Measurements from ENCODE around the gene MMP19. TPM values are rescaled to one million over a fixed set of nuclear protein-coding genes. Genes with fewer than 3 reads are reported as not detected.

The MMP19 gene
- total RNA-seq, 2 donors from 2014 or later: 2.1 to 2.7 TPM

DNA sequence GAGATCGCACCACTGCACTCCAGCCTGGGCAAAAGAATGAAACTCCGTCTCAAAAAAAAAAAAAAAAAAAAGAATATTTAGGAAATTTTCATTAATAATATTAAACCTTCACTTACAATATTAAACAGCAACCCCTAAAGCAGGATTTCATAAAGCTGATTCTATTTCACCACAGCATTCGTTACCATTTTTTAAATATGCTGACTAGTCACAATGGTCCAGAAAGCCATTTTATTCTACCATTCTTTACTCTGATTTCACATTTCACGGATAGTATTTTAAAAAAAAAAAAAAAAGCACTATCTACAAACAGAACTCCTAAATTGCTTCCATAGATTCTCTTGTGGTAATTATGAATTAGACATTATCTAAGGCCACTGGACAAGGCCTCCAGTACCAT, 52.8 kb downstream of the MMP19 start:
- no peaks in the 10 kb centered on the region for H3K4me1 ChIP-seq
- DNase-seq: no peak
- H3K4me3 ChIP-seq: no peak overlapping the region
- H3K36me3 ChIP-seq: peaks cover 18% of the 10 kb centered on the region
- no peak overlapping the region for H3K9ac ChIP-seq (ENCODE audit: low read depth in 2 of 2, low read length in 2 of 2)
- H3K27ac ChIP-seq: no peak overlapping the region
- H3K27me3 ChIP-seq: no peaks in the 10 kb centered on the region
- no peaks in the 10 kb centered on the region for H3K9me3 ChIP-seq
- TF ChIP-seq CTCF (IDR thresholded peaks at IDR 0.05): no peak
- intact Hi-C loops (cut with DNase I): loop anchor here (5.0 kb wide), 1 partner anchor 48 kb away; the partner anchor contains the start of gene GDF11

DNA sequence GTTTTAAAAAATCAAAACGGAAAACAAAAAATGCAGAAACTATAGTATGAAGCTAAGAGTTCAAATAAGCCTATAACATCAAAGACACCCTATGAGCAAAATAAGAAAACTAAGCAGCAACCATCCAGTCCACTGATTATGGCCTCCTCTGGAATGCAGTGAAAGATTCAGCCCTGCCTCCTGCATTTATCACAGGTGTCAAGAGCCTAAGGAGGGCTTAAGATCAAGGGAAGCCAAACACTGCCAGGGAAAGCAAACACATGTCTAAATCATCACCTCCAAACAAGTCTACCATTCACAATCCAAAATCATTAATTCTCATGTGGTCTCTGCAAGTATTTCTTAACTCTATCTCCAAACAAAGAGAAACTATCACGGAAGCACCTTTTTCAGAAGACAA, 53.6 kb downstream of the MMP19 start:
- no peak for DNase-seq
- Histone ChIP-seq H3K27ac (no peak overlapping the region), H3K27me3 (no peaks in the 10 kb centered on the region), H3K9ac (ENCODE audit: low read depth in 2 of 2, low read length in 2 of 2) (no peak overlapping the region), H3K9me3 (no peaks in the 10 kb centered on the region), H3K4me3 (no peak overlapping the region), H3K36me3 (peaks cover 18% of the 10 kb centered on the region), H3K4me1 (no peaks in the 10 kb centered on the region)
- TF ChIP-seq CTCF (IDR thresholded peaks at IDR 0.05): no peak
- intact Hi-C loops (cut with DNase I): no loop called here

GRCh38 chr12:55788546-55788945, 54.2 kb downstream of the MMP19 start:
- no peaks in the 10 kb centered on the region for H3K4me1 ChIP-seq
- H3K9me3 ChIP-seq: no peaks in the 10 kb centered on the region
- no peak overlapping the region for H3K9ac ChIP-seq (ENCODE audit: low read depth in 2 of 2, low read length in 2 of 2)
- H3K27me3 ChIP-seq: no peaks in the 10 kb centered on the region
- no peak overlapping the region for H3K27ac ChIP-seq
- no peak overlapping the region for H3K4me3 ChIP-seq
- TF ChIP-seq CTCF (IDR thresholded peaks at IDR 0.05): no peak
- H3K36me3 ChIP-seq: peaks cover 18% of the 10 kb centered on the region
- no peak for DNase-seq
- intact Hi-C loops (cut with DNase I): no loop called here

Other genes with a start within 250 kb of the MMP19 start
- not detected for gene OR10P1, start 206.0 kb downstream of the MMP19 start, total RNA-seq
- 10 to 100 TPM; 10.8 to 64.4 TPM for gene ITGA7, start 135.0 kb downstream of the MMP19 start, total RNA-seq
- 100 to 1,000 TPM; 214 to 242 TPM for gene BLOC1S1, start 126.9 kb downstream of the MMP19 start, total RNA-seq
- 10 to 100 TPM; 22.6 to 29.6 TPM for gene RDH5, start 122.5 kb downstream of the MMP19 start, total RNA-seq
- gene CD63, start 113.9 kb downstream of the MMP19 start, total RNA-seq: 1,000 to 10,000 TPM in 1 of 2 donors, 100 to 1,000 TPM in 1; 707 to 1,094 TPM
- 1 to 10 TPM; 3.2 to 3.7 TPM for gene GDF11, start 99.8 kb downstream of the MMP19 start, total RNA-seq
- 10 to 100 TPM; 52.3 to 53.0 TPM for gene SARNP, start 25.2 kb downstream of the MMP19 start, total RNA-seq
- 10 to 100 TPM; 59.3 to 93.3 TPM for gene ORMDL2, start 24.9 kb downstream of the MMP19 start, total RNA-seq
- gene DNAJC14, start 13.3 kb downstream of the MMP19 start, total RNA-seq: 10 to 100 TPM; 24.6 to 24.7 TPM
- gene PYM1, start 85.0 kb upstream of the MMP19 start, total RNA-seq: 10 to 100 TPM; 44.0 to 49.3 TPM
- gene DGKA, start 88.2 kb upstream of the MMP19 start, total RNA-seq: 10 to 100 TPM; 80.2 to 91.2 TPM
- gene PMEL, start 123.1 kb upstream of the MMP19 start, total RNA-seq: 1 to 10 TPM; 3.4 to 3.8 TPM
- gene CDK2, start 123.9 kb upstream of the MMP19 start, total RNA-seq: 10 to 100 TPM; 20.9 to 48.9 TPM
- gene RAB5B, start 131.1 kb upstream of the MMP19 start, total RNA-seq: 100 to 1,000 TPM; 112 to 178 TPM
- 10 to 100 TPM; 25.8 to 35.8 TPM for gene SUOX, start 154.3 kb upstream of the MMP19 start, total RNA-seq
- 1 to 10 TPM; 4.7 to 5.6 TPM for gene IKZF4, start 178.1 kb upstream of the MMP19 start, total RNA-seq
- 10 to 100 TPM; 53.1 to 80.5 TPM for gene RPS26, start 199.0 kb upstream of the MMP19 start, total RNA-seq
- gene ERBB3, start 237.2 kb upstream of the MMP19 start, total RNA-seq: 100 to 1,000 TPM; 158 to 206 TPM

All from colonic mucosa (tissue), 4 donors.